SK-N-MC (cell line): ENCODE results near the gene SIVA1.

Experiments
- DNase-seq: peaks from one replicate; pipeline ENCODE4 v3.0.0-alpha.2; 2011; ENCODE audit warnings: low read depth, low spot score
- H3K27ac ChIP-seq: fragments of 200-600 bp; sonication (generic); 2 replicates; pipeline ENCODE4 v1.5.1; 2016; ENCODE audit warnings: mixed run types
- H3K36me3 ChIP-seq: fragments of 200-600 bp; sonication (generic); 2 replicates; pipeline ENCODE4 v1.6.1; 2017; ENCODE audit warnings: antibody characterized with exemption, low read length, mixed read lengths; ENCODE audit not compliant: insufficient read depth
- H3K4me3 ChIP-seq: fragments of 200-600 bp; sonication (generic); 2 replicates; pipeline ENCODE4 v1.5.1; 2016
- H3K9ac ChIP-seq: fragments of 200-600 bp; sonication (generic); 2 replicates; pipeline ENCODE4 v1.8.0; 2017; ENCODE audit warnings: mixed run types, mixed read lengths; ENCODE audit not compliant: insufficient read length
- H3K9me3 ChIP-seq: fragments of 200-600 bp; sonication (generic); 2 replicates; pipeline ENCODE4 v1.6.1; 2017; ENCODE audit warnings: low read depth, mild to moderate bottlenecking, antibody characterized with exemption, low read length, moderate library complexity, mixed read lengths
- EZH2 ChIP-seq: fragments of 200-600 bp; sonication (generic); IDR thresholded peaks from one replicate; pipeline ENCODE4 v1.6.1; 2017; ENCODE audit warnings: antibody characterized with exemption
- FOXP2 ChIP-seq: optimal IDR thresholded peaks from 2 replicates; pipeline ENCODE3; 2011; ENCODE audit warnings: mild to moderate bottlenecking, moderate library complexity; ENCODE audit not compliant: insufficient read depth; ENCODE audit errors: extremely low read length, control extremely low read depth
- POLR2AphosphoS5 ChIP-seq: IDR thresholded peaks from 2 replicates; pipeline ENCODE4 v1.6.1; 2012; ENCODE audit warnings: mild to moderate bottlenecking, low read depth, low read length, borderline replicate concordance

The SIVA1 gene

DNA sequence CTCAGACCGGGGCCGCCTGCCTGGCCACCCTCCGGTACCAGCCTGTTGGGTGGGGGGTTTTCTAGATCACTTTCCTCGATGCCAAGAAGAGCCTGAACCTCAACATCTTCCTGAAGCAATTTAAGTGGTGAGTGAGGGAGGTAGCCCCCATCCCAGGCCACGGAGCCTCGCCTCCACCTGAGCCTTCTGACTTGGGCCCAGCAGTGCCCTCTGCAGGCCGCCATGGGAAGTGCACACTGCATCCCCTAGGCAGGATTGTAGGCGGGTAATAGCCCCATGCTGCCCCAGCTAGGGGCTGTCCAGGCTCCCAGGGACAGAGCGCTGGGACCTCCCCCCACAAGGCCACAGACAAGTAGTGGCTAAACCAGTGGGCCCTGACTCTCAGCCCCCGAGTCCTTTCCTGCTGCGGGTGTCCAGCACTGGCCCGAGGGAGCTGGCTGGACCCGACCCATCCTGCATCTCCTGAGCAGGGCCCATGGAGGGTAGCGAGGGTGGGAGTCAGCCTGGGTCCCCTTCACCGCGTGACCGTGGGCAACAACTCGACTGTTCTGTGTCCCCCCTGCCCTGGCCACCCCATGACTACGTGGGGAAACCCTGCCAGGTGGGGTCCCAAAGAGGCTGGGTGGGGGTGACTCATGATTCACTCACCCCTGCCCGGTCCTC, 44.2 kb upstream of the SIVA1 start:
- no peak for DNase-seq
- H3K9ac ChIP-seq = no peak overlapping the region
- TF ChIP-seq EZH2 = no peak
- peak; percentile 12; the same call in 1 of the 2 replicates for TF ChIP-seq POLR2AphosphoS5
- peak; percentile 20 for TF ChIP-seq FOXP2

DNA sequence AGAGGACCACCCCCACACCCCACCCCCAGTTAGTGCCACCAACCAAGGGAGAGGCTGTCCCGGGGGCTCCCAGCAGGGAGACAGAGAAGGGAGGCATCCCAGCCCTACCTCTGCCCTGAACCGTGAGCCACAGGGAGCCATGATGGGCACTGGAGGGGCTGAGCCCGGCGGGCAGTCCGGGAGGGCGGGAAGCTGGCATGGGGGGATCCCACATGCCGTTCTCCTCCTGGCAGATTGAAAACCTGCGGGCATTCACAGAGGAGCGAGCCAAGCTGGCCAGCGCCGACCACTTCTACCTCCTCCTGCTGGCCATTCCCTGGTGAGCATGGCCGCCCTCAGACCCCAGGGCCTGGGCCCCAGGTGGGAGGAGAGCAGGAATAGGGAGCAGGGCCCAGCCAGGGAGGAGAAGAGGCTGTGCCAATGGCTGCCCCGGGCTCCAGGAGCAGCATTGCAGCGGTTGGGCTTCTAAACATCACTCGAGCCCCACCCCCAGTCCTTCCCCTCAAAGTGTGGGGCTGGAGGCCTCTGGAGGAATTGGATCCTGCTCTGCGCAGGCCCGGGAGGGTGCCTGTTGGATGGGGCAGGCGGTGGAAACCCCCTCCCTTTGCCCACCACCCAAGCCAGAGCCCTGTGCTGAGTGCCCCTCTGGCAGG, 43.4 kb upstream of the SIVA1 start:
- H3K27ac ChIP-seq = no peak overlapping the region
- no peak overlapping the region for H3K4me3 ChIP-seq
- DNase-seq = no peak
- peaks cover 3% of the 10 kb centered on the region; the same call in 1 of the 2 replicates for H3K36me3 ChIP-seq
- H3K9me3 ChIP-seq = no peaks in the 10 kb centered on the region
- no peak overlapping the region for H3K9ac ChIP-seq
- TF ChIP-seq FOXP2 (no peak), EZH2 (no peak), POLR2AphosphoS5 (no peak)

More for the DNA sequence above, 44.2 kb upstream of the SIVA1 start:
- peaks cover 10% of the 10 kb centered on the region; the same call in 1 of the 2 replicates for H3K36me3 ChIP-seq
- H3K4me3 ChIP-seq = no peak overlapping the region
- no peak overlapping the region for H3K27ac ChIP-seq
- H3K9me3 ChIP-seq = no peaks in the 10 kb centered on the region

DNA sequence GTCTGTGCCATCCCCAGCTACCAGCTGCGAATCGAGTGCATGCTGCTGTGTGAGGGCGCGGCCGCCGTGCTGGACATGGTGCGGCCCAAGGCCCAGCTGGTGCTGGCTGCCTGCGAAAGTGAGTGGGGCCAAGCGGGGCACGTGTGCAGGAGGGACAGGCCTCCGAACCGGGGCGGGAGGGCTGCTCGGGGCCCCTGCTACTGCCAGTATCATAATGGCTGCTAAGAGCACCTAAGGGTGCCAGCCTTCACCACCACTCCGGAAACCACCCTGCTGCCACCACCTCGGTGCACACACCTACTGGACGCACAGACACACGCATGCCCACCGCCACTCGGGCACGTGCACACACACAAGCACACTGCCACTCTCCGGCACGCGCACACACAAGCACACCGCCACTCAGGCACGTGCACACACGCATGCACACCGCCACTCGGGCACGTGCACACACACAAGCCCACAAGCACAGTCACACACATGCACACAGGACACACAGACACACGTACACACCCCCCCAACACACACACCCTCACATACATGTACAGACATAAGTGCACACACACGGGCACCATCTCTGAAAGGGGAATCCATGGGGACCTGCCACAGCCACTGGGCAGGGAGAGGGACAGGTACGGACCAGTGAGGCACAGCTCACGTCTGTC, 42.7 kb upstream of the SIVA1 start:
- TF ChIP-seq POLR2AphosphoS5 = no peak
- TF ChIP-seq EZH2 = no peak
- TF ChIP-seq FOXP2 = no peak
- H3K9me3 ChIP-seq = no peaks in the 10 kb centered on the region
- no peak overlapping the region for H3K27ac ChIP-seq
- DNase-seq = no peak
- no peaks in the 10 kb centered on the region; the same call in 1 of the 2 replicates for H3K36me3 ChIP-seq
- no peak overlapping the region for H3K4me3 ChIP-seq
- H3K9ac ChIP-seq = no peak overlapping the region

DNA sequence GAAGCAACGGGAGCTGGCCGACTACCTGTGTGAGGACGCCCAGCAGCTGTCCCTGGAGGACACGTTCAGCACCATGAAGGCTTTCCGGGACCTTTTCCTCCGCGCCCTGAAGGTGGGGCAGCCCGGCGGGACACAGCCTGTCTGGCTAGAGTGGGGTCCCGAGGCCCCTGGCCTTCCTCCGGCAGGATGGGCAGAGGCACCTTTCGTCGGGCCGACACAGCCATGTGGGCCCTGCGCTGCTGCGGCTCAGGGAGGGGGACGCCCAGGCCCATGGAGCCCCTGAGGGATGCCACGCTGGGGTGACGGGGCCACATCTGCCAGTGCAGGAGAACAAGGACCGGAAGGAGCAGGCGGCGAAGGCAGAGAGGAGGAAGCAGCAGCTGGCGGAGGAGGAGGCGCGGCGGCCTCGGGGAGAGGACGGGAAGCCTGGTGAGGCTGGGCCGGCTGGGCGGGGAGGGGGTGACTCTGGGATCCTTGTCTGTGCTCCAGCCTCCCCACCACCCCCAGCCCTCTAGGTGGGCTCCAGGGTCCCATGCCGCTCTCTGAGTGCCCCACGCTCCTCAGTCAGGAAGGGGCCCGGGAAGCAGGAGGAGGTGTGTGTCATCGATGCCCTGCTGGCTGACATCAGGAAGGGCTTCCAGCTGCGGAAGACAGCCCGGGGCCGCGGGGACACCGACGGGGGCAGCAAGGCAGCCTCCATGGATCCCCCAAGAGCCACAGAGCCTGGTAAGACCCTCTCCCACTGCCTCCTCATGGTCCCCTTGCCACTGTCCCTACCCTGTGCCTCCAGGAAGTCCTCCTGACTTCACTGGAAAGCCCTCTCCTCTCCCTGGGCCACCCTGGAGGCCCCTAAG, 39.8 kb upstream of the SIVA1 start:
- Histone ChIP-seq H3K9ac (no peak overlapping the region), H3K4me3 (no peak overlapping the region), H3K27ac (no peak overlapping the region), H3K9me3 (no peaks in the 10 kb centered on the region), H3K36me3 (no peaks in the 10 kb centered on the region; the same call in 1 of the 2 replicates)
- TF ChIP-seq EZH2 = no peak
- TF ChIP-seq POLR2AphosphoS5 = no peak
- TF ChIP-seq FOXP2 = no peak
- DNase-seq = no peak

DNA sequence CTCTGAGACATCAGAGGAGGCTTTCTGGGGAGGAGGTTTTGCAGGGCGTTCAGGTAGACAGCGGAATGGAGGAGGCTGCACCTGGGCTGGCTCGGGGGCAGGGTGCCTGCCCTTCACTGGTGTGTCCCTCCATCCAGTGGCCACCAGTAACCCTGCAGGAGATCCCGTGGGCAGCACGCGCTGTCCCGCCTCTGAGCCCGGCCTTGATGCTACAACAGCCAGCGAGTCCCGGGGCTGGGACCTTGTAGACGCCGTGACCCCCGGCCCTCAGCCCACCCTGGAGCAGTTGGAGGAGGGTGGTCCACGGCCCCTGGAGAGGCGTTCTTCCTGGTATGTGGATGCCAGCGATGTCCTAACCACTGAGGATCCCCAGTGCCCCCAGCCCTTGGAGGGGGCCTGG, 38.9 kb upstream of the SIVA1 start:
- H3K9ac ChIP-seq = no peak overlapping the region
- no peak for TF ChIP-seq EZH2
- no peak for TF ChIP-seq POLR2AphosphoS5
- TF ChIP-seq FOXP2 = no peak
- H3K9me3 ChIP-seq = no peaks in the 10 kb centered on the region
- no peak overlapping the region for H3K4me3 ChIP-seq
- H3K27ac ChIP-seq = no peak overlapping the region
- no peak for DNase-seq
- H3K36me3 ChIP-seq = no peaks in the 10 kb centered on the region; the same call in 1 of the 2 replicates

DNA sequence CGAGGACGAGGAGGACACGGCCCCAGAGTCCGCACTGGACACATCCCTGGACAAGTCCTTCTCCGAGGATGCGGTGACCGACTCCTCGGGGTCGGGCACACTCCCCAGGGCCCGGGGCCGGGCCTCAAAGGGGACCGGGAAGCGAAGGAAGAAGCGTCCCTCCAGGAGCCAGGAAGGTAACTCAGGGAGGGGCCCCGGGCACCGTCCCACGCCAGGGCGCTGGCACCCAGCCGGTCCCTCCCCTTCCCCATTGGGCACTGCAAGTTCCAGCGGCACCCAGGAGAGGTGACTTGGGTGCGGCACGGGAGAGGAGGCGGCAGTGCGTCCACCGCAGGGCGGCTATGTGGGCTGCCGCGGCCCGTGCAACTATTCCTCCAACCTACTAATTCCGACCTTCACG, 38.3 kb upstream of the SIVA1 start:
- H3K9me3 ChIP-seq = no peaks in the 10 kb centered on the region
- no peaks in the 10 kb centered on the region; the same call in 1 of the 2 replicates for H3K36me3 ChIP-seq
- H3K4me3 ChIP-seq = no peak overlapping the region
- DNase-seq = no peak
- H3K27ac ChIP-seq = no peak overlapping the region
- H3K9ac ChIP-seq = no peak overlapping the region
- TF ChIP-seq FOXP2 (no peak), POLR2AphosphoS5 (no peak), EZH2 (no peak)

DNA sequence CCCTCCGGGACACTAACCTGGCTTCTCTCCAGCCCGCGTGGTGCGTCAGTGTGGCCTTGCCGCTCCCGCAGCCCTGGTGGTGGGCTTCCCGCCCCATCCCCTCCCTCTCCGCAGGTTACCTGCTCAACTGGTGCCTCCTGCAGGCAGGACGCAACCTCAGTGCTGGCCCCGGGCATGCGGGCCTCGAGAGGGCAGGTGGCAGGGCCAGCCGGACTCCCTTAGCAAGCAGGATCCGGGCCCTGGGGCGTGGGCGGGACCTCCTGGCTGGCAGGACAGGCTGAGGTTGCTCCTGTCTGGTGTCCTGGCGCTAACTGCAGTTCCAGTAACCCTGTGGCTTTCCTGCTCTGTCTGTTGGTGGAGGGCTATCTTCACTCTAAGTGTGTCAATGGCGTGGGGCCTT, 37.5 kb upstream of the SIVA1 start:
- DNase-seq = no peak
- no peak overlapping the region for H3K4me3 ChIP-seq
- H3K9me3 ChIP-seq = no peaks in the 10 kb centered on the region
- H3K36me3 ChIP-seq = no peaks in the 10 kb centered on the region; the same call in 1 of the 2 replicates
- no peak overlapping the region for H3K9ac ChIP-seq
- TF ChIP-seq EZH2 = no peak
- TF ChIP-seq FOXP2 = no peak
- TF ChIP-seq POLR2AphosphoS5 = no peak
- H3K27ac ChIP-seq = no peak overlapping the region

DNA sequence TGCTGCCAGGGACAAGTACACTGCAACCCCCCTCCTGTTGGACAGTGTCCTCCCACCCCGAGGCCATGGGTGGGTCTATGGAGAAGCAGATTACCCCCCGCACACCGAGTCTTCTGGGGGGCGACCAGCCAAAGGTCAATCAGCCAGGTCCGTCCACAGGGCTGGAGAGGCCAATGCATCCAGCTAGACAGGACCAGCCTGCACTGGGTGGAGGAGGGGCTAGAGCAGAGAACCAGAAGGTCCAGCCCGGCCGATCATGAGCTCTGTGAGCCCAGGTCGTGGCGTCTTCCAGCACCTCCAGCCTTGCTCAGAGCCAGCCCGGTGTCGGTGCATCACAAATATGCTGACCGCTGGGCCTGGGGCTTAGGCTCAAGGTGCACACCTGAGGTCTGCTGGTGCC, 37.1 kb upstream of the SIVA1 start:
- DNase-seq = no peak
- no peak overlapping the region for H3K9ac ChIP-seq
- no peaks in the 10 kb centered on the region for H3K9me3 ChIP-seq
- no peak overlapping the region for H3K27ac ChIP-seq
- no peak overlapping the region for H3K4me3 ChIP-seq
- H3K36me3 ChIP-seq = no peaks in the 10 kb centered on the region; the same call in 1 of the 2 replicates
- TF ChIP-seq POLR2AphosphoS5 = no peak
- TF ChIP-seq EZH2 = no peak
- TF ChIP-seq FOXP2 = no peak
